ENCODE results near the gene COQ3. TPM values are rescaled to one million over a fixed set of nuclear protein-coding genes. Genes with fewer than 3 reads are reported as not detected.

COQ3 gene
- total and polyA plus RNA-seq, 7 donors, result 13.5 to 20.0 (median 19.0) TPM

DNA sequence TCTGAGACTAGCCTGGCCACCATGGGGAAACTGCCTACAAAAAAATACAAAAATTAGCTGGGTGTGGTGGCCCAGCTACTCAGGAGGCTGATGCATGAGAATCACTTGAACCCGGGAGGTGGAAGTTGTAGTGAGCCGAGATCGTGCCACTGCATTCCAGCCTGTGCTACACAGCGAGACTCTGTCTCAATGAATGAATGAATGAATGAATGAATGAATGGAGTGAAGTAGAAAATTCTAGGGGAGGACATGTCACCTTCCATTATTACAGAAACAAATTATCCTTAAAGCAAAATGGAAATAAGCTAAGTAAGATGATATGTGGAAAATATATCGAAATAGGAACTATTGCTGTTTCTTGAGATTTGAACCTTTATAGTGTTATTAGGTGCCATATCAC, 34.0 kb upstream of the COQ3 start:
- ATAC-seq (no peak), DNase-seq (no peak)
- Histone ChIP-seq H3K27ac (no peak overlapping the region), H3K27me3 (ENCODE audit: insufficient read depth in 3 of 3, low read length in 2 of 3) (no peaks in the 10 kb centered on the region), H3K9me3 (no peaks in the 10 kb centered on the region), H3K4me1 (peaks cover 31% of the 10 kb centered on the region), H3K4me3 (peak overlapping the region; percentile 96), H3K36me3 (ENCODE audit: insufficient read depth in 1 of 2, low read depth in 1 of 2) (peaks cover 4 to 20% of the 10 kb centered on the region in 2 donors)
- WGBS, 3 donors, result 92 to 97% (median 95%) methylated on average over 5 of the region's 5 CpGs
- TF ChIP-seq, protein P1, sequence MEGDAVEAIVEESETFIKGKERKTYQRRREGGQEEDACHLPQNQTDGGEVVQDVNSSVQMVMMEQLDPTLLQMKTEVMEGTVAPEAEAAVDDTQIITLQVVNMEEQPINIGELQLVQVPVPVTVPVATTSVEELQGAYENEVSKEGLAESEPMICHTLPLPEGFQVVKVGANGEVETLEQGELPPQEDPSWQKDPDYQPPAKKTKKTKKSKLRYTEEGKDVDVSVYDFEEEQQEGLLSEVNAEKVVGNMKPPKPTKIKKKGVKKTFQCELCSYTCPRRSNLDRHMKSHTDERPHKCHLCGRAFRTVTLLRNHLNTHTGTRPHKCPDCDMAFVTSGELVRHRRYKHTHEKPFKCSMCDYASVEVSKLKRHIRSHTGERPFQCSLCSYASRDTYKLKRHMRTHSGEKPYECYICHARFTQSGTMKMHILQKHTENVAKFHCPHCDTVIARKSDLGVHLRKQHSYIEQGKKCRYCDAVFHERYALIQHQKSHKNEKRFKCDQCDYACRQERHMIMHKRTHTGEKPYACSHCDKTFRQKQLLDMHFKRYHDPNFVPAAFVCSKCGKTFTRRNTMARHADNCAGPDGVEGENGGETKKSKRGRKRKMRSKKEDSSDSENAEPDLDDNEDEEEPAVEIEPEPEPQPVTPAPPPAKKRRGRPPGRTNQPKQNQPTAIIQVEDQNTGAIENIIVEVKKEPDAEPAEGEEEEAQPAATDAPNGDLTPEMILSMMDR (IDR thresholded peaks at IDR 0.05), result no peak
- intact Hi-C loops (cut with DNase I), result loop anchor here (5.0 to 10.0 kb wide), 3 partner anchors 36 to 1037 kb away; partner anchors contain the start of genes COQ3 (in 1 of the 2), SIM1 (in 1 of the 2) and USP45 (in 1 of the 2)

DNA sequence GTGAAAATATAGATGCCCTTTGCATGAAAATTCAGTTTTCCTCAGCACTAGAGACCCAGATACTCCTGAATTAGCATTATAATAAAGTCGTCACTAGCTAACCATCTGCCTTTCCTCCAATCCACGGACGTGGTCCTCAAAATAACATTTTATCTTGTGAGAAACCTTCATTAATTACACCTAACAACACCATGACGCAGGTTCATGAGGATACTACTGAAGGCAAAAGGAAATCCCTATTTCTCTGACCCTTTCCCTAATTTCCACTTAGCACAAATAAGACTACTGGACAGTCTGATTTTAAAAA, 32.4 kb upstream of the COQ3 start:
- no peak for DNase-seq
- intact Hi-C loops (cut with DNase I), result loop anchor here (5.0 to 10.0 kb wide), 3 partner anchors 34 to 1038 kb away; partner anchors contain the start of genes COQ3 (in 1 of the 2), SIM1 (in 1 of the 2) and USP45 (in 1 of the 2)
- Histone ChIP-seq H3K36me3 (ENCODE audit: insufficient read depth in 1 of 2, low read depth in 1 of 2) (peaks cover 4 to 16% of the 10 kb centered on the region in 2 donors), H3K27ac (peak overlapping the region; percentile 99), H3K27me3 (ENCODE audit: insufficient read depth in 3 of 3, low read length in 2 of 3) (no peaks in the 10 kb centered on the region), H3K4me1 (peaks cover 44% of the 10 kb centered on the region), H3K9me3 (no peaks in the 10 kb centered on the region), H3K4me3 (peak overlapping the region; percentile 96)
- ATAC-seq, result no peak
- 24 to 35% (median 26%) methylated on average over 4 of the region's 4 CpGs for WGBS, 3 donors
- TF ChIP-seq, protein P1 (IDR thresholded peaks at IDR 0.05), result no peak

DNA sequence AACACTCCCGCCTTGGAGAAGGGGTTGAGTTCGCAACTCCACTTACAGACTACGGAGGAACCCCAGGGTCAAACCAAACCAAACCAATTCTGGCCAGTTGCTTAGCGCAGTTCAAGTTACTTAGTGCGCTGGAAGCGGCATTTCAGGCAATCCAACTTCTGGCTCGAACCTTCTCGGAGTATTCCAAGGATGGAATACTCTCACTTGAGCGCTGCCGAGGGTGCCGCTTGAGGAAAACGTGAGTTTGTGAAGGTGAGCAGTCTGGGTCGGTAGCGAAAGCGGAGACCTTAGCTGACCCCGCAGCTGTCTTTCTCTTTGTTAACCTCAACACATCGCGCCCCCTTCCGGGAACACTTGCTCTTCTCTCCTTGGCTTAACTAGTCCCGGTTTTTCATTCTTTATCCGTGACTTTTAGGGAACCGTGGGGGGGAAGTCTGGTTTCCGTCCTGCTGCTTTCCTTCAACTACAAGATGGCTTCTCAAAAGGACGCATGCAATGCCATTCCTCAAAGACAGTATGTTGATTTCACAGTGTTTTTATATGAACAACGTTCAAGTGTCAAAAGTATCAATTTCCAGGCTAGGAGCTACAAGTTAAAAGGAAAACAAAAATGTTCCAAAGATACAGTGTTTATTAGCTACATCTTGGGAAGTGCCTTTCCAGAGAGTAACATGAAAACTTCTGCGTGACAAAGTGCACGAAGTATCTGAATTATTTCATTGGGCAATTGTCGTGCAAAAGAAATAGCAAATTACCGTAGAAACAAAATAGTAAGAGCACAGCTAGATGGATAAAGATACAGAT, 31.9 kb upstream of the COQ3 start:
- peaks cover 49% of the 10 kb centered on the region for H3K4me1 ChIP-seq
- H3K27ac ChIP-seq, result peak overlapping the region; percentile 99
- no peaks in the 10 kb centered on the region for H3K9me3 ChIP-seq
- peak; percentile 86 for ATAC-seq
- whole genome bisulfite sequencing, 3 donors, result 0 to 1% (median 0%) methylated on average over 29 of the region's 29 CpGs
- TF ChIP-seq, protein P1 (IDR thresholded peaks at IDR 0.05), result peak; percentile 46
- H3K4me3 ChIP-seq, result peak overlapping the region; percentile 96
- no peaks in the 10 kb centered on the region for H3K27me3 ChIP-seq (ENCODE audit: insufficient read depth in 3 of 3, low read length in 2 of 3)
- DNase-seq, result peak; percentile 87 to 92
- intact Hi-C loops (cut with DNase I), result loop anchor here (5.0 to 10.0 kb wide), 3 partner anchors 34 to 1039 kb away; partner anchors contain the start of genes COQ3 (in 1 of the 2), SIM1 (in 1 of the 2) and USP45 (in 1 of the 2)
- H3K36me3 ChIP-seq (ENCODE audit: insufficient read depth in 1 of 2, low read depth in 1 of 2), result peaks cover 3 to 16% of the 10 kb centered on the region in 2 donors

DNA sequence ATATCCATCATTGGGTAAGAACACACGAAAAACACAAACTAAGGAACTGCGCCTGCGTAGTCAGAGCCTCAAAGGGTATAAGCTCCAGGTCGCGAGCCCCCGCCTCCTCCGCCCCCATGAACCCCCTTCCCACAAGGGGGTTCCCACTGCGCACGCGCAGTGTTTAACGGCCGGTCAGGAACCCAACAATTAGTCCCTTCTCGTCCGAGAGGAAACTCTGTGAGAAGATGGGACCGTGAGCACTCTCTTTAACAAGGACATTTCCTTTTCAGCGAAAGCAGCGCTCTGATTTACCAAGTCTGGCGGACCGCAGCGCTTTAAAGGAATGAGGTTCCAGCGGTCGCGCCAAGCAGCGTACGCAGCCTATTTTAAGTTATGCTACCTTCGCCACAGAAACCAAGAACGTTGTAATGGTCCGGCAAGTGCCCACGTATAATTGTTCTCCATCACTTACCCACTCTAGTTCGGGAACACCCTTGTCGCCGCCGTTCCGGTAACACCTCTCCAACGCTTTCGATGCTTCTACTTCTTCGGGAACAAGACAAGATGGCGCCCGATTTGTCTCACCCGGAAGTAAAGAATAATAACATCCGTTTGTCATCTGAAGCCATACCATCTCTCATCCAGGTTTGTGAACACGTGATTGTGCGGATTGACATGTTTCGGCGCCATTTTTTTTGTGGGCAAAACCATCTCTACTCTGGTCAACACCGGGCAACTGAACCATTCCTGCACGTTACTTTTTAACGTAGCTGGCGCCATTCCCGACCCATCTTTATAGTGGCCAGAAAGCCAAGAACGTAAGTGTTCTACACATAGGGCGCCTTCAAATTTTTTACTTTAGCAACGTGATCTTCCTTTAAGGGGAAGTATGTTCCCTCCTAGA, 31.0 kb upstream of the COQ3 start, which contains the start of gene PNISR:
Gene PNISR, minus strand, starts transcription at position 548 of the 886 bp plus-strand sequence. CDS start 10,649 bp downstream, outside the sequence.
- ATAC-seq, result peak; percentile 93 to 95 (median 94)

More for the DNA sequence above, 31.0 kb upstream of the COQ3 start, which contains the start of gene PNISR:
- Histone ChIP-seq H3K9me3 (no peaks in the 10 kb centered on the region), H3K27me3 (ENCODE audit: insufficient read depth in 3 of 3, low read length in 2 of 3) (no peaks in the 10 kb centered on the region), H3K4me3 (peak within 1 kb of the TSS; percentile 96), H3K27ac (peak within 1 kb of the TSS; percentile 99), H3K36me3 (ENCODE audit: insufficient read depth in 1 of 2, low read depth in 1 of 2) (peaks cover 0 to 16% of the 10 kb centered on the region in 2 donors), H3K4me1 (peaks cover 58% of the 10 kb centered on the region)
- TF ChIP-seq, protein P1 (IDR thresholded peaks at IDR 0.05), result no peak
- peak; percentile 84 to 92 for DNase-seq
- intact Hi-C loops (cut with DNase I), result loop anchor here (5.0 to 10.0 kb wide), 3 partner anchors 33 to 1040 kb away; partner anchors contain the start of genes COQ3 (in 1 of the 2), SIM1 (in 1 of the 2) and USP45 (in 1 of the 2)
- WGBS, 3 donors, result 0% methylated on average over 53 of the region's 53 CpGs

Data from psoas muscle (tissue), 8 donors.